HG03442 (cell line): Measurements from ENCODE around the gene GPR84.

Experiments
- ATAC-seq: cut with Tn5 transposase; IDR thresholded peaks from one replicate; pipeline ENCODE4 v1.9.1; 2021; ENCODE audit warnings: mild to moderate bottlenecking, moderate library complexity; ENCODE audit not compliant: unreplicated experiment

GPR84 gene

GRCh38 chr12:54364413-54364812 lies at the start of gene GPR84:
Gene GPR84 (minus strand): TSS chr12:54364486. CDS start chr12:54363851, 635 bp downstream.
- no peak for ATAC-seq

GRCh38 chr12:54413284-54414190 lies 49.3 kb upstream of the GPR84 start:
- ATAC-seq = no peak

- ATAC-seq = no peak
Measured at GRCh38 chr12:54412786-54413185, 48.5 kb upstream of the GPR84 start.

GRCh38 chr12:54412348-54412747 lies 48.1 kb upstream of the GPR84 start:
- no peak for ATAC-seq

- no peak for ATAC-seq
Measured at GRCh38 chr12:54411391-54412241, 47.3 kb upstream of the GPR84 start.

- ATAC-seq = no peak
Measured at GRCh38 chr12:54409267-54409666, 45.0 kb upstream of the GPR84 start.

GRCh38 chr12:54407183-54407905 lies 43.1 kb upstream of the GPR84 start:
- ATAC-seq = no peak

- no peak for ATAC-seq
Measured at GRCh38 chr12:54405573-54405972, 41.3 kb upstream of the GPR84 start.

GRCh38 chr12:54405106-54405505 lies 40.8 kb upstream of the GPR84 start:
- ATAC-seq = no peak

GRCh38 chr12:54404061-54405004 lies 40.0 kb upstream of the GPR84 start:
- ATAC-seq = no peak

- ATAC-seq = no peak
Measured at GRCh38 chr12:54401119-54401518, 36.8 kb upstream of the GPR84 start.

GRCh38 chr12:54398995-54399793 lies 34.9 kb upstream of the GPR84 start:
- peak; percentile 79 for ATAC-seq

GRCh38 chr12:54398218-54398617 lies 33.9 kb upstream of the GPR84 start:
- no peak for ATAC-seq

GRCh38 chr12:54397157-54397556 lies 32.9 kb upstream of the GPR84 start:
- ATAC-seq = no peak

- no peak for ATAC-seq
Measured at GRCh38 chr12:54395545-54395944, 31.3 kb upstream of the GPR84 start.

GRCh38 chr12:54394986-54395385 lies 30.7 kb upstream of the GPR84 start:
- no peak for ATAC-seq

GRCh38 chr12:54394281-54394719 lies 30.0 kb upstream of the GPR84 start:
- ATAC-seq = no peak

GRCh38 chr12:54393743-54394142 lies 29.5 kb upstream of the GPR84 start:
- no peak for ATAC-seq

- ATAC-seq = no peak
Measured at GRCh38 chr12:54393207-54393609, 28.9 kb upstream of the GPR84 start.
